ENCODE measurements around the gene EMP3. TPM values are rescaled to one million over a fixed set of nuclear protein-coding genes. Genes with fewer than 3 reads are reported as not detected.
A peak's percentile ranks its signal among the peaks of the same experiment; 100 is the strongest.

EMP3 gene
- total and polyA plus RNA-seq, 2 of the 13 experiments (the other 11 are each of a cell fraction or from before 2014, with no cell fraction given) = 2.2 to 7.8 TPM

DNA sequence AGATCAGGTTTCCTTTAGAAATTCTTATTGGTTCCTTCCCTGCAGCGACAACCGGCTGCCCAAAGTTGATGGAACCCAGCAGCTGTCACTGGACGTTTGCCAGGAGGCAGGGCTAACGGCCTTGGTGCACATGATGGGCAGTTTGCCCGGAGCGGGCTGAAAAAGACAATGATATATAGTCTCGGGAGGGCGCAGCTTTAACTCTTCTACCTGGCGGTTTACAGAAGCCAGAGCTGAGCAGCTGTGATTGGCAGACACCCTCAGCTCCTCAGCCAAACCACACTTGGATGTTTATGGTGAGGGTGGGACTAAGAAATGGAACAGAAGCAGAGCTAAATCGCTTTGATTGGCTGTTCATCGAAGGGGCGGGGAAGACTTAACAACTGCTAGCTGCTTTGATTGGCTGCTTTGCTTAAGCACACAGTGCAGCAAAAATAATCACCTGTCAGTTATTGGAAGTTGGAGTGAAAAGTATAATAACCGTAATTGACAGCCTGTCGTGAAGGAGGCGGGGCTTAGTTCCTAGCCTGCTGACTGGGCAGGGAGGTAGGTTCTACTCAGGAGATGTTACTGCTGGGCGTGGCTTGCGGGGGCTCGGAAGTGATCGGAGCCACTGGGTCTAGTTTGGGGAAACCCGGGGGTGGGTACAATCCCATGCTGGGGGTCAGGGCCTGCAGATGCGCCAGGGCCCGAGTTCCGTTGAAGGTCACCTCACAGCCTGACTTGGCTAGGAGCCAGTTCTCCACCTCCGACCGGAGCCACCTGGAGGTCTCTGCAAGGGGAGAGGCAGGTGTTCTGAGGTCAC is 7.5 kb downstream of the EMP3 start (continued):
- TF ChIP-seq THAP11 (CRISPR knock-in tag; IDR thresholded peaks at IDR 0.05) (peak; percentile 53), POLR2A (IDR thresholded peaks at IDR 0.05; ENCODE audit: insufficient read depth in 1 of 2, low read depth in 2 of 2, low read length in 2 of 2) (no peak), CEBPB (IDR thresholded peaks at IDR 0.05; ENCODE audit: borderline replicate concordance, low read depth, low read length) (no peak), NFKB2 (CRISPR knock-in tag; IDR thresholded peaks at IDR 0.05; ENCODE audit: borderline replicate concordance) (0 out of 2 replicates have a peak, but pooled peaks have one; percentile 44), ZFP36 (IDR thresholded peaks at IDR 0.05; ENCODE audit: borderline replicate concordance, low read depth, low read length, partially characterized antibody) (no peak), MED1 (CRISPR knock-in tag; IDR thresholded peaks at IDR 0.05) (no peak), ZFP1 (CRISPR knock-in tag; IDR thresholded peaks at IDR 0.05) (no peak), ZNF235 (CRISPR knock-in tag; IDR thresholded peaks at IDR 0.05; ENCODE audit: borderline replicate concordance) (no peak), TEF (CRISPR knock-in tag; IDR thresholded peaks at IDR 0.05) (no peak), FOXA1 (IDR thresholded peaks at IDR 0.05) (no peak), FOXA1 (CRISPR knock-in tag; IDR thresholded peaks at IDR 0.05) (no peak), ZNF766 (CRISPR knock-in tag; IDR thresholded peaks at IDR 0.05; ENCODE audit: borderline replicate concordance) (no peak), CEBPG (CRISPR knock-in tag; IDR thresholded peaks at IDR 0.05) (no peak), ZNF230 (CRISPR knock-in tag; IDR thresholded peaks at IDR 0.05) (no peak), GATA4 (IDR thresholded peaks at IDR 0.05; ENCODE audit: borderline replicate concordance, low read depth) (no peak)
- TF ChIP-seq, protein P1, sequence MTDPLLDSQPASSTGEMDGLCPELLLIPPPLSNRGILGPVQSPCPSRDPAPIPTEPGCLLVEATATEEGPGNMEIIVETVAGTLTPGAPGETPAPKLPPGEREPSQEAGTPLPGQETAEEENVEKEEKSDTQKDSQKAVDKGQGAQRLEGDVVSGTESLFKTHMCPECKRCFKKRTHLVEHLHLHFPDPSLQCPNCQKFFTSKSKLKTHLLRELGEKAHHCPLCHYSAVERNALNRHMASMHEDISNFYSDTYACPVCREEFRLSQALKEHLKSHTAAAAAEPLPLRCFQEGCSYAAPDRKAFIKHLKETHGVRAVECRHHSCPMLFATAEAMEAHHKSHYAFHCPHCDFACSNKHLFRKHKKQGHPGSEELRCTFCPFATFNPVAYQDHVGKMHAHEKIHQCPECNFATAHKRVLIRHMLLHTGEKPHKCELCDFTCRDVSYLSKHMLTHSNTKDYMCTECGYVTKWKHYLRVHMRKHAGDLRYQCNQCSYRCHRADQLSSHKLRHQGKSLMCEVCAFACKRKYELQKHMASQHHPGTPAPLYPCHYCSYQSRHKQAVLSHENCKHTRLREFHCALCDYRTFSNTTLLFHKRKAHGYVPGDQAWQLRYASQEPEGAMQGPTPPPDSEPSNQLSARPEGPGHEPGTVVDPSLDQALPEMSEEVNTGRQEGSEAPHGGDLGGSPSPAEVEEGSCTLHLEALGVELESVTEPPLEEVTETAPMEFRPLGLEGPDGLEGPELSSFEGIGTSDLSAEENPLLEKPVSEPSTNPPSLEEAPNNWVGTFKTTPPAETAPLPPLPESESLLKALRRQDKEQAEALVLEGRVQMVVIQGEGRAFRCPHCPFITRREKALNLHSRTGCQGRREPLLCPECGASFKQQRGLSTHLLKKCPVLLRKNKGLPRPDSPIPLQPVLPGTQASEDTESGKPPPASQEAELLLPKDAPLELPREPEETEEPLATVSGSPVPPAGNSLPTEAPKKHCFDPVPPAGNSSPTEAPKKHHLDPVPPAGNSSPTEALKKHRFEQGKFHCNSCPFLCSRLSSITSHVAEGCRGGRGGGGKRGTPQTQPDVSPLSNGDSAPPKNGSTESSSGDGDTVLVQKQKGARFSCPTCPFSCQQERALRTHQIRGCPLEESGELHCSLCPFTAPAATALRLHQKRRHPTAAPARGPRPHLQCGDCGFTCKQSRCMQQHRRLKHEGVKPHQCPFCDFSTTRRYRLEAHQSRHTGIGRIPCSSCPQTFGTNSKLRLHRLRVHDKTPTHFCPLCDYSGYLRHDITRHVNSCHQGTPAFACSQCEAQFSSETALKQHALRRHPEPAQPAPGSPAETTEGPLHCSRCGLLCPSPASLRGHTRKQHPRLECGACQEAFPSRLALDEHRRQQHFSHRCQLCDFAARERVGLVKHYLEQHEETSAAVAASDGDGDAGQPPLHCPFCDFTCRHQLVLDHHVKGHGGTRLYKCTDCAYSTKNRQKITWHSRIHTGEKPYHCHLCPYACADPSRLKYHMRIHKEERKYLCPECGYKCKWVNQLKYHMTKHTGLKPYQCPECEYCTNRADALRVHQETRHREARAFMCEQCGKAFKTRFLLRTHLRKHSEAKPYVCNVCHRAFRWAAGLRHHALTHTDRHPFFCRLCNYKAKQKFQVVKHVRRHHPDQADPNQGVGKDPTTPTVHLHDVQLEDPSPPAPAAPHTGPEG (CRISPR knock-in tag; IDR thresholded peaks at IDR 0.05) = no peak
- TF ChIP-seq, protein P2, sequence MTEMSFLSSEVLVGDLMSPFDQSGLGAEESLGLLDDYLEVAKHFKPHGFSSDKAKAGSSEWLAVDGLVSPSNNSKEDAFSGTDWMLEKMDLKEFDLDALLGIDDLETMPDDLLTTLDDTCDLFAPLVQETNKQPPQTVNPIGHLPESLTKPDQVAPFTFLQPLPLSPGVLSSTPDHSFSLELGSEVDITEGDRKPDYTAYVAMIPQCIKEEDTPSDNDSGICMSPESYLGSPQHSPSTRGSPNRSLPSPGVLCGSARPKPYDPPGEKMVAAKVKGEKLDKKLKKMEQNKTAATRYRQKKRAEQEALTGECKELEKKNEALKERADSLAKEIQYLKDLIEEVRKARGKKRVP (CRISPR knock-in tag; IDR thresholded peaks at IDR 0.05) = no peak
- TF ChIP-seq, protein P3, sequence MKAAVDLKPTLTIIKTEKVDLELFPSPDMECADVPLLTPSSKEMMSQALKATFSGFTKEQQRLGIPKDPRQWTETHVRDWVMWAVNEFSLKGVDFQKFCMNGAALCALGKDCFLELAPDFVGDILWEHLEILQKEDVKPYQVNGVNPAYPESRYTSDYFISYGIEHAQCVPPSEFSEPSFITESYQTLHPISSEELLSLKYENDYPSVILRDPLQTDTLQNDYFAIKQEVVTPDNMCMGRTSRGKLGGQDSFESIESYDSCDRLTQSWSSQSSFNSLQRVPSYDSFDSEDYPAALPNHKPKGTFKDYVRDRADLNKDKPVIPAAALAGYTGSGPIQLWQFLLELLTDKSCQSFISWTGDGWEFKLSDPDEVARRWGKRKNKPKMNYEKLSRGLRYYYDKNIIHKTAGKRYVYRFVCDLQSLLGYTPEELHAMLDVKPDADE (CRISPR knock-in tag; IDR thresholded peaks at IDR 0.05) = no peak
